SH-SY5Y (cell line): ENCODE measurements around the gene RNASET2.

Experiments used
- GATA2 ChIP-seq: IDR thresholded peaks from 2 replicates; pipeline ENCODE4 v1.6.1; 2011; ENCODE audit warnings: mild to moderate bottlenecking, low read depth, low read length
- GATA3 ChIP-seq: IDR thresholded peaks from 2 replicates; pipeline ENCODE4 v1.6.1; 2011; ENCODE audit warnings: low read depth, mild to moderate bottlenecking, low read length, moderate library complexity

DNA sequence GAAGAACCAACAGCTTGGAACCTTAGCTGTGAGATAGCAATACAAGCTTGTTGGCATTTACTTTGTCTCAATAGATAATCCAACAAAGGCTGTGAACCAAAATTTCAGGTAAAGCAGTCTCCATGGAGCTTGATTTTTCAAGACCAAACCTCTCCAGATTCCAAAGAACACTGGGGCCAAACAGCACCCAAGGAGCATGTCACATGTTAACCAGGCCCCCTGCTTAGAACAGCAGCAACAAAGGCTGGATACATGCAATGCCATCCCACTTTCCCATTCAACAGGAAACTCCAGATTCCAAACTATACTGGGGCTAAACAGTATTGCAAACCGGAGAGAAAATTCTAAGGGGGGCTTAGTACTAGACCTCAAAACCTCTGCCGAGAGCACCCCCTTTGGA is 15.8 kb upstream of the RNASET2 start:
- TF ChIP-seq GATA2 (no peak), GATA3 (no peak)
